Upper lobe of right lung (tissue), 1 donor: ENCODE measurements around the gene DLGAP3. TPM values are rescaled to one million over a fixed set of nuclear protein-coding genes. Genes with fewer than 3 reads are reported as not detected.

Source experiments
- ATAC-seq: fragments of 200-7000 bp; cut with Tn5 transposase; one replicate; pipeline ENCODE4 v1.9.1; 2020; ENCODE audit warnings: mild to moderate bottlenecking, moderate library complexity
- DNase-seq: peaks from one replicate; pipeline ENCODE4 v3.0.0-alpha.2; 2020
- H3K27ac ChIP-seq: fragments of 200-600 bp; one replicate; pipeline ENCODE4 v1.8.0; 2022
- H3K27me3 ChIP-seq: fragments of 200-600 bp; one replicate; pipeline ENCODE4 v1.8.0; 2022; ENCODE audit warnings: mild to moderate bottlenecking
- H3K36me3 ChIP-seq: fragments of 200-600 bp; one replicate; pipeline ENCODE4 v1.8.0; 2022
- H3K4me1 ChIP-seq: fragments of 200-600 bp; one replicate; pipeline ENCODE4 v1.8.0; 2022
- H3K4me3 ChIP-seq: fragments of 200-600 bp; one replicate; pipeline ENCODE4 v1.8.0; 2022; ENCODE audit warnings: mild to moderate bottlenecking
- H3K9me3 ChIP-seq: fragments of 200-600 bp; one replicate; pipeline ENCODE4 v1.8.0; 2022
- CTCF ChIP-seq: fragments of 200-600 bp; IDR thresholded peaks from one replicate; pipeline ENCODE4 v1.8.0; 2022; ENCODE audit warnings: antibody characterized with exemption
- intact Hi-C: fragments of 100-400 bp; cut with DNase I; formaldehyde crosslinking; loops from one replicate; pipeline ENCODE4 v1.11.0; 2022
- long read RNA-seq: library from polyadenylated mRNA; unstranded; transcript quantifications from one replicate; pipeline ENCODE4 v2.0.0, GENCODE V29; 2021
- total RNA-seq: library from RNA; stranded (reverse); fragmentation: NEBNext Ultra II Directional; extraction: Animal tissue kit (Norgen Biotek cat#: 25700); gene quantifications from one replicate; pipeline ENCODE4 v1.2.1, GENCODE V29; 2021
- donor health status: DM: no; HTN: yes; CAD: no; lungs with severe emphysema.

Gene DLGAP3
- total RNA-seq, result 0.35 TPM
- long read RNA-seq, partial matches to known transcripts, result 1 of 4 reads
- long read RNA-seq, other reads (novel, unspliced or antisense), result 2 of 4 reads

GRCh38 chr1:34929497-34929852 is at the start of gene DLGAP3:
DLGAP3 (minus strand) TSS chr1:34929650; CDS start chr1:34905383, 24,267 bp downstream.
- TF ChIP-seq CTCF, result no peak

GRCh38 chr1:34978921-34979320 is 49.5 kb upstream of the DLGAP3 start:
- Histone ChIP-seq H3K4me3 (no peak overlapping the region), H3K9me3 (no peaks in the 10 kb centered on the region), H3K4me1 (peaks cover 11% of the 10 kb centered on the region), H3K36me3 (peaks cover 16% of the 10 kb centered on the region), H3K27ac (no peak overlapping the region), H3K27me3 (no peaks in the 10 kb centered on the region)
- no peak for ATAC-seq
- intact Hi-C loops, result no loop called here
- no peak for TF ChIP-seq CTCF
- DNase-seq, result no peak

More at GRCh38 chr1:34929497-34929852, at the start of gene DLGAP3:
- Histone ChIP-seq H3K27ac (no peak within 1 kb of the TSS), H3K4me3 (peak within 1 kb of the TSS; percentile 36), H3K36me3 (no peaks in the 10 kb centered on the region), H3K27me3 (peaks cover 59% of the 10 kb centered on the region), H3K9me3 (no peaks in the 10 kb centered on the region), H3K4me1 (peaks cover 6% of the 10 kb centered on the region)
- intact Hi-C loops, result no loop called here
- DNase-seq, result no peak
- ATAC-seq, result peak; percentile 29

- Histone ChIP-seq H3K27ac (no peak overlapping the region), H3K36me3 (peaks cover 16% of the 10 kb centered on the region), H3K4me3 (no peak overlapping the region), H3K9me3 (no peaks in the 10 kb centered on the region), H3K4me1 (no peaks in the 10 kb centered on the region), H3K27me3 (no peaks in the 10 kb centered on the region)
- intact Hi-C loops, result no loop called here
- ATAC-seq (no peak), DNase-seq (no peak)
- no peak for TF ChIP-seq CTCF
Measured at GRCh38 chr1:34977858-34978257, 48.4 kb upstream of the DLGAP3 start.

- no peaks in the 10 kb centered on the region for H3K4me1 ChIP-seq
- H3K9me3 ChIP-seq, result no peaks in the 10 kb centered on the region
- intact Hi-C loops, result no loop called here
- ATAC-seq, result no peak
- H3K36me3 ChIP-seq, result peaks cover 15% of the 10 kb centered on the region
- DNase-seq, result no peak
- H3K27ac ChIP-seq, result no peak overlapping the region
- no peaks in the 10 kb centered on the region for H3K27me3 ChIP-seq
- TF ChIP-seq CTCF, result no peak
- no peak overlapping the region for H3K4me3 ChIP-seq
Measured at GRCh38 chr1:34977210-34977471, 47.7 kb upstream of the DLGAP3 start.

- intact Hi-C loops, result no loop called here
- no peak overlapping the region for H3K27ac ChIP-seq
- DNase-seq (no peak), ATAC-seq (no peak)
- no peak overlapping the region for H3K4me3 ChIP-seq
- peaks cover 10% of the 10 kb centered on the region for H3K36me3 ChIP-seq
- no peaks in the 10 kb centered on the region for H3K27me3 ChIP-seq
- H3K9me3 ChIP-seq, result no peaks in the 10 kb centered on the region
- no peak for TF ChIP-seq CTCF
- no peaks in the 10 kb centered on the region for H3K4me1 ChIP-seq
Measured at GRCh38 chr1:34976384-34977209, 47.1 kb upstream of the DLGAP3 start.
